22Rv1 (cell line): ENCODE measurements around the gene TMEM9B.

Source experiments
- ZFX ChIP-seq: fragments of 450-650 bp; IDR thresholded peaks from 2 replicates; pipeline ENCODE4 v1.6.1; 2017; ENCODE audit warnings: antibody characterized with exemption, borderline replicate concordance
- TF ChIP-seq, protein P1 (sequence below): fragments of 450-650 bp; IDR thresholded peaks from 2 replicates; pipeline ENCODE4 v1.5.1; 2017; ENCODE audit warnings: mild to moderate bottlenecking

DNA sequence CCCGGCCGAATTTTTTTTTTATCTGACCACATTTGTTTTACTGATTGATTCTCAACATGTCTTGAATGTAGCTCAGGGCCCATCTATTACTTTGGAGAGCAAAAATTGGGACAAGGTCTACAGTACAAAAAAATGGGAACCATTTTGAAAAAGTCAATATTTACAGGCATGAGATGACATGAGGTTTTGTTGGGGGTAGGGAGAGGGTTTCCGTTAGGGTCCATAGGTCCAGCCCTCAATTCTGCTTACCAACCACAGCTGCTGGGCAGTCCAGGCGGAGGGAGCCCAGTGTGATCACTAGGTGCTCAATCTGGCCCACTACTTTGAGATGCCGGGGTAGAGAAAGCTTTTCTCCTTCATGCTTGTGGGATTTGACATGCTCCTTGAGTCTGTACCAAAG lies 21.2 kb upstream of the TMEM9B start:
- TF ChIP-seq, protein P1, sequence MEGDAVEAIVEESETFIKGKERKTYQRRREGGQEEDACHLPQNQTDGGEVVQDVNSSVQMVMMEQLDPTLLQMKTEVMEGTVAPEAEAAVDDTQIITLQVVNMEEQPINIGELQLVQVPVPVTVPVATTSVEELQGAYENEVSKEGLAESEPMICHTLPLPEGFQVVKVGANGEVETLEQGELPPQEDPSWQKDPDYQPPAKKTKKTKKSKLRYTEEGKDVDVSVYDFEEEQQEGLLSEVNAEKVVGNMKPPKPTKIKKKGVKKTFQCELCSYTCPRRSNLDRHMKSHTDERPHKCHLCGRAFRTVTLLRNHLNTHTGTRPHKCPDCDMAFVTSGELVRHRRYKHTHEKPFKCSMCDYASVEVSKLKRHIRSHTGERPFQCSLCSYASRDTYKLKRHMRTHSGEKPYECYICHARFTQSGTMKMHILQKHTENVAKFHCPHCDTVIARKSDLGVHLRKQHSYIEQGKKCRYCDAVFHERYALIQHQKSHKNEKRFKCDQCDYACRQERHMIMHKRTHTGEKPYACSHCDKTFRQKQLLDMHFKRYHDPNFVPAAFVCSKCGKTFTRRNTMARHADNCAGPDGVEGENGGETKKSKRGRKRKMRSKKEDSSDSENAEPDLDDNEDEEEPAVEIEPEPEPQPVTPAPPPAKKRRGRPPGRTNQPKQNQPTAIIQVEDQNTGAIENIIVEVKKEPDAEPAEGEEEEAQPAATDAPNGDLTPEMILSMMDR, result no peak
- no peak for TF ChIP-seq ZFX
